Kidney epithelial cell (primary cell): Measurements from ENCODE around the gene RASGEF1B. TPM values are rescaled to one million over a fixed set of nuclear protein-coding genes. Genes with fewer than 3 reads are reported as not detected.

Source experiments
- DNase-seq: peaks from one replicate; pipeline ENCODE4 v3.0.0-alpha.2; 2010; ENCODE audit warnings: low read depth
- H3K27me3 ChIP-seq: 2 replicates; pipeline ENCODE4 v1.6.0; 2011; ENCODE audit warnings: low read length; ENCODE audit not compliant: control insufficient read depth, insufficient read depth
- H3K36me3 ChIP-seq: 2 replicates; pipeline ENCODE4 v1.5.1; 2011; ENCODE audit warnings: low read length; ENCODE audit not compliant: control insufficient read depth, insufficient read depth
- H3K4me3 ChIP-seq: 2 replicates; pipeline ENCODE4 v1.5.1; 2011; ENCODE audit warnings: low read depth, mild to moderate bottlenecking, control low read depth, low read length
- CTCF ChIP-seq: IDR thresholded peaks from 2 replicates; pipeline ENCODE4 v1.5.1; 2011; ENCODE audit warnings: mild to moderate bottlenecking, moderate library complexity, low read length, control low read depth, inconsistent platforms; ENCODE audit not compliant: insufficient read depth, poor library complexity, severe bottlenecking
- total RNA-seq: library from RNA; depleted of rRNA; stranded (reverse); fragments of >200 nt; gene quantifications from 2 replicates; pipeline ENCODE4 v1.2.3, GENCODE V29; 2015

Gene RASGEF1B
- total RNA-seq, 1 donor from 2014 or later, result 14.0 TPM

DNA sequence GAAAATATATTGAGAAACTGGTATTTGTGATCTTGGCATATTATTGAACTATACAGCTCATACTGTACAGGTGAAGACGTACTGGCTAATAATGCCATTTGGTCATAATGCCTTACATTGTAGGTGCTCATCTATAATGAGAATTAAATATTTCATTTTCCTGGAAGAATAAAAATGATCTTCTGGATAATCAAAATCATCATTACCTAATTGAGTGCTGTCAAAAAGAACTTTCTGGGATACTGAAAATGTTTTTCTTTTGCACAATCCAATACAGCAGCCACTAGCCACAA is 4.1 kb downstream of the RASGEF1B start:
- Histone ChIP-seq H3K27me3 (no peaks in the 10 kb centered on the region), H3K4me3 (no peak overlapping the region), H3K36me3 (no peaks in the 10 kb centered on the region)
- no peak for DNase-seq
- no peak for TF ChIP-seq CTCF

DNA sequence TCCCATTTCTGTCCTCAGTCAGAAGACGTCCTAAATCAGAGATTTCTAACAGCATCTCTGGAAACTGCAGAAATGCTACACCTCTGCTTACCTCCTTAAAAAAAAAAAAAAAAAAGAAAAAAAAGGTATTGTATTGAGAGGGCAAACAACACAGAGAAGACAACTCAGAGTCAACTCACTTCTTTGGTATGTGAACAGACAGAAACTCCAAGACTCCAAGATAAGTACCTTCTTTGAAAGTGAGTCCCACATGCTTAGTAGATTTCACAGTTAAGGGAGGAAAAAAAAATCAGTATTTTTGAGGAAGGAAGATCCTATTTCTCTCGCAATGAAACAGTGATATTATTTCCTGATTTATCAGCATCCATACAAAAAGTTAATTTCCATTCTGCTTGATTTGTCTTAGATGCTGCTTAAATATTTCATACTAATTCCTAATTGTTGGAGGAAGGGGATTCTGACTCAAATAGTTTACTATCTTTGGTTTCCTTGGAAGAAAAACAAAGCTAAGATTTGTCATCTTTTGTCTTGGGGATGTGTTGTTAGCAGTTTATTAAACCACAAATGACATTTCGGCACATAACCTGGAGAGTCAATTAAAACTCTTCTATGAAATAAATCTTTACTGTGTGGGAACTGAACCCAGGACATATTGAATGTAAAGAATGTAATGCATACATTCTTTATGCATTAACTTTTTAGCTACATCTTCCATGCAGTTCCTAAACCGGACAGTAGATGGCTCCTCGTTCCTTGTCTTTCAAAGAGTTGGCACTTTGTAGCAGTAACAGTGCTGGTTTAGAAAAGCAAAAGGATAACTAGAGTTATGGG is 4.7 kb downstream of the RASGEF1B start:
- Histone ChIP-seq H3K36me3 (no peaks in the 10 kb centered on the region), H3K4me3 (no peak overlapping the region), H3K27me3 (no peaks in the 10 kb centered on the region)
- TF ChIP-seq CTCF, result peak; percentile 87
- no peak for DNase-seq

GRCh38 chr4:81465406-81466340 is 6.0 kb downstream of the RASGEF1B start:
- Histone ChIP-seq H3K36me3 (no peaks in the 10 kb centered on the region), H3K4me3 (no peak overlapping the region), H3K27me3 (no peaks in the 10 kb centered on the region)
- DNase-seq, result no peak
- no peak for TF ChIP-seq CTCF

DNA sequence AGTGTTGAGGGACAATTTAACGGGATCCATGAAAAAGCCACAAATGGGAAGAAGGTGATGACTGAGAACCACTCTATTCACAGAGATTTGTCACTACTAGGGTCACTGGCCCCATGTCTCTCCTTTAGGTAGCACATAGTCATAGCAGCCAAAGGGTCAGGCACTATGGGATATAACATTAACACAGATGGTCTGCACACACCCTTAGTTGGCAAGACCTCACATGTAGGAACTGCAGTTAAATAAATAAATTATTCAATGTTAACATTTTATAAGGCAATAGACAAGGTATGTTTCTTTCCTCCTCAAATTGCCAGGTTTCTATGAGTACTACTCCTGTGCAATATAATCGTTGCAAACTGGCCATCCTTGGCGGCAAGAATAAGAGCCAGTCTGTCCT is 10.9 kb downstream of the RASGEF1B start:
- no peak for TF ChIP-seq CTCF
- no peak overlapping the region for H3K4me3 ChIP-seq
- DNase-seq, result no peak
- no peaks in the 10 kb centered on the region for H3K27me3 ChIP-seq
- H3K36me3 ChIP-seq, result no peaks in the 10 kb centered on the region

- Histone ChIP-seq H3K36me3 (no peaks in the 10 kb centered on the region), H3K4me3 (no peak overlapping the region), H3K27me3 (no peaks in the 10 kb centered on the region)
- no peak for DNase-seq
- TF ChIP-seq CTCF, result no peak
These were observed 11.5 kb downstream of the RASGEF1B start for GRCh38 chr4:81460191-81460701.
